T-helper 2 cell treated with Interferon-gamma antibody and Interleukin-4, amounts not matched to agents 100 ng/mL and 5 ng/mL, for 36 hours (primary cell): ENCODE data around the gene ITGA1. TPM values are rescaled to one million over a fixed set of nuclear protein-coding genes. Genes with fewer than 3 reads are reported as not detected.

Experiments
- intact Hi-C: fragments of 100-400 bp; cut with micrococcal nuclease; formaldehyde crosslinking; loops from one replicate; pipeline ENCODE4 v1.15.1; 2023
- total RNA-seq: library from RNA; stranded (reverse); gene quantifications from 2 replicates; pipeline ENCODE4 v1.2.3, GENCODE V29; 2022

The ITGA1 gene
- total RNA-seq, 1 donor from 2014 or later, result 3.2 TPM

GRCh38 chr5:52894451-52894850 is 106.7 kb downstream of the ITGA1 start:
- intact Hi-C loops, result no loop called here

GRCh38 chr5:52895075-52895474 is 107.4 kb downstream of the ITGA1 start:
- intact Hi-C loops, result no loop called here

- intact Hi-C loops, result no loop called here
Measured at GRCh38 chr5:52895572-52896413, 108.1 kb downstream of the ITGA1 start.

- intact Hi-C loops, result no loop called here
Measured at GRCh38 chr5:52896534-52897237, 109.0 kb downstream of the ITGA1 start.

- intact Hi-C loops, result no loop called here
Measured at GRCh38 chr5:52897238-52897614, 109.5 kb downstream of the ITGA1 start.

GRCh38 chr5:52898961-52899680 is 111.4 kb downstream of the ITGA1 start:
- intact Hi-C loops, result no loop called here

GRCh38 chr5:52903142-52903541 is 115.4 kb downstream of the ITGA1 start:
- intact Hi-C loops, result no loop called here

- intact Hi-C loops, result no loop called here
Measured at GRCh38 chr5:52906343-52906742, 118.6 kb downstream of the ITGA1 start.

GRCh38 chr5:52906845-52907244 is 119.1 kb downstream of the ITGA1 start:
- intact Hi-C loops, result no loop called here

- intact Hi-C loops, result no loop called here
Measured at GRCh38 chr5:52909192-52909591, 121.5 kb downstream of the ITGA1 start.

- intact Hi-C loops, result no loop called here
Measured at GRCh38 chr5:52910071-52910470, 122.4 kb downstream of the ITGA1 start.

GRCh38 chr5:52915176-52915875 is 127.6 kb downstream of the ITGA1 start:
- intact Hi-C loops, result loop anchor here (1.0 to 5.0 kb wide), 5 partner anchors 116 to 1948 kb away; partner anchors contain the start of genes ITGA1 and PELO

- intact Hi-C loops, result no loop called here
Measured at GRCh38 chr5:52920929-52921328, 133.2 kb downstream of the ITGA1 start.

- intact Hi-C loops, result no loop called here
Measured at GRCh38 chr5:52922384-52922783, 134.7 kb downstream of the ITGA1 start.

GRCh38 chr5:52924456-52924855 is 136.7 kb downstream of the ITGA1 start:
- intact Hi-C loops, result no loop called here

- intact Hi-C loops, result no loop called here
Measured at GRCh38 chr5:52925001-52925400, 137.3 kb downstream of the ITGA1 start.

- intact Hi-C loops, result no loop called here
Measured at GRCh38 chr5:52928689-52929088, 141.0 kb downstream of the ITGA1 start.

GRCh38 chr5:52938226-52938625 is 150.5 kb downstream of the ITGA1 start:
- intact Hi-C loops, result no loop called here

- intact Hi-C loops, result loop anchor here (10.0 kb wide), 1 partner anchor 1282 kb away; no protein-coding TSS in a partner anchor
Measured at GRCh38 chr5:52943285-52943684, 155.6 kb downstream of the ITGA1 start.

- intact Hi-C loops, result loop anchor here (10.0 kb wide), 1 partner anchor 1281 kb away; no protein-coding TSS in a partner anchor
Measured at GRCh38 chr5:52943808-52944207, 156.1 kb downstream of the ITGA1 start.

- intact Hi-C loops, result loop anchor here (10.0 kb wide), 1 partner anchor 1280 kb away; no protein-coding TSS in a partner anchor
Measured at GRCh38 chr5:52945040-52945439, 157.3 kb downstream of the ITGA1 start.
